CD4-positive, alpha-beta T cell treated with Interleukin-4 for 4 hours (primary cell): ENCODE results near the gene ATG3.
"Not testable (repeated sequence)": the region's sequence is repeated elsewhere in the genome, so short reads cannot be mapped to it uniquely, and the experiment has no call there.

Experiments used
- DNase-seq: peaks from one replicate; pipeline ENCODE4 v3.0.0-alpha.2; 2020

ATG3 gene

DNA sequence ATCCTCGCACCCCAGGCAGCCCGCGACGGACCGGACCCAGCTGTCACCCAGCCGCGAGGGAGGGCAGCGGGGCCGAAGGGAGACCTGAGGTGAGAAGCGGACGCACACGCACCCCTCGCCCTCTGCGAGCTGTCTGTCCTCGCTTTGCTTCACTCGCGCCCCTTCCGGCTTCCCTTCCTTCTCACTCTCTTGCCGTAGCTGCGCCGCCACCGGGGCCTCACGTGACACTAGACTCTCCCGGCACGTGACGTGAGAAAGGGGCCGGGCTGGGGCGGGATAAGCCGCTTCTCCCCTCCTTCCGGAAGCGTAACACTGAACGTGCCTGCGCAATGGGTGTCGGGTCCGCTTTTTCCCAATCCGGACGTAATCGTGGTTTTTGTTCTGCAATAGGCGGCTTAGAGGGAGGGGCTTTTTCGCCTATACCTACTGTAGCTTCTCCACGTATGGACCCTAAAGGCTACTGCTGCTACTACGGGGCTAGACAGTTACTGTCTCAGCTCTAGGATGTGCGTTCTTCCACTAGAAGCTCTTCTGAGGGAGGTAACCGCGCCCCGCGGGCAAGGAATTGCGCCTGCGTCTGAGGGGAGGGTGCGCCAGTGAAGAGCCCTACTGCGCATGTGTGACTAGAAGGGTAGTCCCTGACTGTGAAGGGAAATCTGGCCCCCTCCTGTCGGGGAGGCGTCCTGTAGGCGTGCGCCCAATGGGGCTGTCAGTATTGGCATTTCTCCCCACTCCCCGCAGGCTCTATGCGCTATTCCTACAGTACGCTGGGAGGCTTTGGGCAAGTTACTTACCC lies at the start of gene ATG3, which contains the start of gene SLC35A5:
ATG3 (minus strand) TSS at position 229 of the 796 bp plus-strand sequence. CDS start 434 bp downstream, outside the sequence.
SLC35A5 (plus strand) TSS at position 312 of the 796 bp plus-strand sequence. CDS start 1,359 bp downstream, outside the sequence.
- peak; percentile 98 for DNase-seq

DNA sequence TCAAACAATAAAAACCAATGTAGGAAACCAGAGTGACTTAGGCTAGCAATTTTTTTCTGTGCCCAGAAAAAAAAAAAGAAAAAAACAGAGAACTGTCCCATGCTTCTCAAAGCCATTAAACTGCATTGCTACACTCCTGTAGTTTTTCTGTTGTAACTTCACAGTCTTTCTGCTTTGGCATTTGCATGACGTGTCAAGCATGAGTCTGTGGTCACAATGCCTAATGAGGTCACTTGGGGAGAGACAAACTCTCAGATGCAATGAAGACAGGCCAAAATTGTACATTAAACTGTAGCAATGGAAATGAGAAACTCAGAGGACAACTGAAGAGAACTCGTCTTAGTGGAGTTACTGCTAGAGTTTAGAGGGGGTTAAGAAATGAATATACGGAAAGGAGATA lies 48.4 kb upstream of the ATG3 start:
- no peak for DNase-seq

DNA sequence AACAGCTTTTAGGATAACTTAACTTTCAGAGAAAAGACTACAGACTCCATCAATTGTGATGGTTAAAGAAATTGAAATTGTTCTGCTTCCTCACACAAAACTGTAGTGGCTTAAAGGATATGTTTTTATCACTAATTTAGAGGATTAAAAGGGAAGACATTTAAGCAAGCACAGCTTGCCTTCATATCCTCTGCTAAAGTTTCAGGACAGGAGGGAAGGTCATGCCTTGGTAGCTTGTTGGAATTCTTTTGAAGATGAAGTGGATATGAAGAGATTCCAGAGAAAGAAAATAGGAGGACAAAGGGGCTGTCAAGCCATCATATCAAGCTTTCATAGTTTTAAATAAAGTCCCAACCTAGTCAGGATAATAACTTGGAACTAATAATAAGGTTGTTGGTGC lies 46.1 kb upstream of the ATG3 start:
- DNase-seq, result no peak

DNA sequence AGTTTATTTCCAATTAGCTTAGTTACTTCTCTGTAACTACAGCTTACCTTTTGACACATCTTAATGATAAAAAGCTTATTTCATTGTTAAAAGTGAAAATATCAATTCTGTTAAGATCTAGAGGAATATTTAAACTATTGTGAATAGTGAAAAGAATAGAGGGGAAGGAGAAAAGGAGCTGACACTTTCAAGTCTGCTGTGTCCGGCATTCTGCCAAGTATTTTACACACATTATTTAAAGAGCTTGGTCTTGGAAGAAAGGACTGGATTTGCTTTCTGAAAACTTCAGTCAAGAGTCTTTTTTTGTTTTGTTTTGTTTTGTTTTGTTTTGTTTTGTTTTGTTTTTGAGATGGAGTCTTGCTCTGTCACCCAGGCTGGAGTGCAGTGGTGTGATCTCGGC lies 44.3 kb upstream of the ATG3 start:
- DNase-seq, result no peak

DNA sequence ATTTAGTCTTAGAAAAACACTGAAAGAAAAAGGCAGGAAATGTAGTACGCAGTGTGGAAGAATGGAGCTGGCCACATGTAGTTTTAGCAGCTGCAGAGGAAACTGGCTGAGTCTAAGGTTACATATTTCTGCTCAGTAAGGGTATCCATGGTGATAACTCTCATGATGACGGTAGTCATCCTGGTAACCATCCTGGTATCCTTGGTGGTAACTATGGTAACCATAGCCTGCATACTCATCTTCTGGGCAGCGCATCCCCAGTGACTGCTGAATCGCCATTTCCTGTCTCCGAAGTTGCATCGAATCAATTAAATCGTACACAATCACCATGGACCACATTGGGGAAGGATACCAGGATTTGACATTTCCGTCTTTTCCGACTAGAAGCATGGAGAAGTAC lies 43.5 kb upstream of the ATG3 start:
- DNase-seq, result no peak

DNA sequence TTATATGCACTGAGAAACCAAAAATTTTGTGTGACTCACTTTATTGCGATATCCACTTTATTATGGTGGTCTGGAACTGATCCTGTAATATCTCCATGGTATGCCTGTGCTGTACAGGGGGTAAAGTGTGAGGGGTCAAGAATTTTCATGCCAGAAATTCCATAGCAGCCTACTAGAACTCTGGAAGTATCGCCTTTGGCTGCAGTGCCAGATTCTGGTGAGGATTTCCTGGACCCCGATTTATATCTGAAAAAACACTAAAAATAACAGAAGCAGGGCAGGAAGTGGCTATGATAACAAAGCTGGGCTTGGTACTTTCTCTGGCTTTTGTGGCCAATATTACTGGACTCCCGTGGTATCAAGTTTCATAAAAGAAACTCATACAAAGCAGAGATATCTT lies 42.8 kb upstream of the ATG3 start:
- DNase-seq, result no peak

DNA sequence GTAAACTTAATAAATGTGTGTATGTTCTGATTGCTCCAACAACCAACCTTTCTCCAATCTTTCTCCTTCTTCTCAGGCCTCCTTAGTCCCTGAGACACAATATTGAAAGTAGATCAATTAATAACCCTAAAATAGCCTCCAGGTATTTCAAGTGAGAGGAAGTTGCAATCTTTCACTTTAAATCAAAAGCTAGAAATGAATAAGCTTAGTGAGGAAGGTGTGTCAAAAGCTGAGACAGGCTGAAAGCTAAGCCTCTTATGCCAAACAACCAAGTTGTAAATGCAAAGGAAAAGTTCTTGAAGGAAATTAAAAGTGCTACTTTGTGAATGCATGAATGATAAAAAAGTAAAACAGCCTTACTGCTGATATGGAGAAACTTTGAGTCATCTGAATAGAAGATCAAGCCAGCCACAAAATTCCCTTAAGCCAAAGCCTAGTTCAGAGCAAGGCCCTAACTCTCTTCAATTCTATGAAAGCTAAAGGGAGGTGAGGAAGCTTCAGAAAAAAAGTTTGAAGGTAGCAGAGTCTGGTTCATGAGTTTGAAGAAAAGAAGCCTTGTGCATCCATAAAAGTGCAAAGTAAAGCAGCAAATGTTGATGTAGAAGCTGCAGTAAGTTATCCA lies 40.6 kb upstream of the ATG3 start:
- no peak for DNase-seq

DNA sequence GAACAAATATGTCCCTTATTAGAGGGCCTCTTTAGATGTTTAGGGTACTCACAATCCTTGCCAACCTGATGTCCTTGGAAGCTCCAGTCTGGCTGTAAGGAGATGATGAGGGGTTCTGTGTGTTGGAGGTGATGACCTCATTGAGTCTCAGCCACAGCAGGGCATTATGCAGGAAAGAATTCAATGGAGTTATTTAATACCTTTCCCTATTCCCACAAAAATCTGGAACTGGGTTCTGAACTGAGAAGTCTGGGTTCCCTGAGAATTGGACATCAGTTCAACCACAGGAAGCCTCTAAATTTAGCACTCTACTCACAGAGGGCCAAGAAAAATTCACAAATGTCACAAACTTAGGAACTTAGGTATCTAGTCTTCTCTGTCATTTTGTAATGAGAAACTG lies 37.0 kb upstream of the ATG3 start:
- DNase-seq, result no peak

DNA sequence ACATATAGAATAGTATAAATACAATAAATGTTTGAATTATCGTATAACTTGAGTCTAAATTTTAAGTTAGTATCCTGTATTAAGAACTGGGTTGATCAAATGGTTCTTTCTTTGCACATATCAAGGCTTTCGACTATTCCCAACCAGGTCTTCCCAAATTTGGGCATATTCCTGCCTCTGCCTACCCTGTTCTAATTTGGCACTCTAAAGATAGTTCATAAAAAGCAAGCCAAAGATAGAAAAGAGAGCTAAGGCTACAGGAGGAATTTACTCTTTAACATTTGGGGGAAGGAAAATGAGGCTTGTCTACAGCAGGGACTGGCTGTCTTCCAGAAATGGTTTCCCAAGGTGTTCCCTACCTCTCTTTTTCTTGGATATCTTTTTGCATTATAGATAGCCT lies 36.2 kb upstream of the ATG3 start:
- DNase-seq, result no peak

DNA sequence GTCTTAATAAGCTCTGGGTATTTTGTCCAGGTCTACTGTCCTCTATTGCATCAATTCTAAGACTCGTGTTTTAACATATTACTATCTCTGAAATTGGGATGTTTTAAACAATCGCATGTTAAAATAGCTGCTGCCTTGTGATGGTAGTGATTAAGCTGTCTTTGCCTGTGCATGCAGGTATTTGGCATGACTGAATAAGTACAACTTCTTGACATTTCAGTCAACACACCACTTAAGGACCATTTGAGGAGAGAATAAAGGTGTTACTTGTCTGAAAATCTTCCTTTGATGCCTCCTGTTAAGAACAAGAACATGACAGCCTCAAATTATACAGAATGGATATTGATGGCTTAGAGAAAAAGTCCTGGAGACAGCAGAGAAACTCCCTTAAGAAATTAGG lies 33.1 kb upstream of the ATG3 start:
- no peak for DNase-seq

DNA sequence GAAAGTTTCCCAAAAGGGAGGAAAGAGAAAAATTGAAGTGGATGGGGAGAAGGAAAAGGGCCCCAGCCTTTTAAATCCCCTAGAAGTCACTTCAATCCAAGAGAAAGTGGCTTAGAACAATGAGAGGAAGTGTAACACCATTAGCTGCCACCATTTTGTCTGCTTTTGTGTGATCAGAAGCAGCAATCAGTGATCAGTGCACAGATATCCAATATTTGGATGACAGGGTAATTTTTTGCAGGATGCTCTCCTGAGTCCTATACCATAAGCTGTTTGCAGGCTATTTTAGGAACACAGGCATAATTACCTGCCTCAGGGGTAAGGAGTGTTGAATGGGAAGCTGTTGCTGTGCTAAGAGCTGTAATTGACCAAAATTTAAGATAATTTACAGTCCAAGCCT lies 31.5 kb upstream of the ATG3 start:
- DNase-seq, result no peak

DNA sequence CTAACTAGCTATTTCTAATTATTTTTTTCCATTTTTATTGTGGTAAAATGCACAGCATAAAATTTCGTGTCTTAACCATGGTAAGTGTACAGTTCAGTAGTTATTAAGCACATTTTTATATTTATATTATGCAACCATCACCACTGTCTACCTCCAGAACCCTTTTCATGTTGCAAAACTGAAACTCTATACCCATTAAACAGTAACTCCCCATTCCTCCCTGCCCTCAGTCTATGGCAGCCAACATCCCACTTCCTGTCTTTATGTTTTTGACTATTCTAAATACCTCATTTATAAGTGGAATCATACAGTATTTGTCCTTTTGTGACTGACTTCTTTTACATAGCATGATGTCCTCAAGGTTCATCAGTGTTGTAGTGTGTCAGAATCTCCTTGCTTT lies 25.6 kb upstream of the ATG3 start:
- DNase-seq, result no peak

DNA sequence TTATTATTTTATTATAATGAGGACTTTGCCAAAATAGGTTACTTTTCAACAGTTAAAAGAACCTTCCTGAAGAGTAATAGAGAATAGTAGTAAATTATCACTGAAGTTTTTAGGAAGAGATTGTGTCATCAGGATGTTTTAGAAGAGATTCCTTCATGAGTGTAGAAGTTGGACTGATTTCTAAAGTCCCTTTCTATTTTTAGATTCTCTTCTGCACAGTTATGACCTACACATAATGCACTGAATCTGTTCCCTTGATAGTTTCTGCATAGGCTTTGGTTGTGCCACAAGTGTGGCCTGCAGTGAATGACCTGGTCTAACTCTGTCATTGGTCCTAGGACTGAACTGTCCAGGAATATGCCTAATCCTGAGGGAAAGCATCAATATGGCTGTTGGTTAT lies 24.0 kb upstream of the ATG3 start:
- no peak for DNase-seq

DNA sequence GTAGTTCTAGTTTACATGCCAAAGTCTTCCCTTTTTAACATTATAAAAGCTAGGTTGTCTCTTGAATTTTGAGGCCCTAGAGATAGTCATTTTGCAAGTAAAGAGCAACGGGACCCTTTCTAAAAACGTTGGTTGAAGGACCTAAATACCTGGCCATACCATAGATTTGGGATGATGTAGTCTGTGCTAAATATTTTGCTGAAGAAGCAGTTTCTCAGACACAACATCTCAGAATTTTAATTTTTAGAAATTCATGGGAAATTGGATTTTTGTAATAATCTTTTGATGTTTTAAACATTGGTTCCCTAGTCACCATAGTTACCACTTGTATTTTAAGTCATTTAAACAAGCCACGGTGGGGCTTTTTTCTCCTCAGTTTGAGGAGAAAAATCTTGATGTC lies 21.3 kb upstream of the ATG3 start:
- DNase-seq, result no peak

DNA sequence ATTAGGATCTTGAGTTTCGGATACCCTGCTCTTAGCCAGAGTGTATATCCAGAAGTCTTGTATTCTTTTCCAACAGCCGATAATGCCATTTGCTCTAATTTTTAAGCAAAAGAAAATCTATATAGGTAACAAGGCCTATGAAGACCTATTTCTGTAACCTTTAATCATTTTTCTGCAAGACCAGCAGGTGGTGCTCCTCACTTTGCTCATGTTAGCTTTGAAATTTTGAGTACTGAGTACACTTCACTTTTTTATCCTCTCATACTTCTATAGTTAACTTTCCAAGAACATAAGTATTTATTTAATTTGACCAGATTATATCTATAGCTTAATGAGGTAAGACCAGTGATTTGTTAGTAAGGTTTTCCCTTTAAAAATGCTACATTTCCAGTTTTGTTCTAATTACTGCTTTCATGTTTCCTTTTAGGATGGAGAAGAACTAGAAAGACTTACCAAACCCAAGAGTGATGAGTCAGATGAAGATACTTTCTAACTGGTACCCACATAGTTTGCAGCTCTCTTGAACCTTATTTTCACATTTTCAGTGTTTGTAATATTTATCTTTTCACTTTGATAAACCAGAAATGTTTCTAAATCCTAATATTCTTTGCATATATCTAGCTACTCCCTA lies 20.6 kb upstream of the ATG3 start:
- DNase-seq, result peak; percentile 35

DNA sequence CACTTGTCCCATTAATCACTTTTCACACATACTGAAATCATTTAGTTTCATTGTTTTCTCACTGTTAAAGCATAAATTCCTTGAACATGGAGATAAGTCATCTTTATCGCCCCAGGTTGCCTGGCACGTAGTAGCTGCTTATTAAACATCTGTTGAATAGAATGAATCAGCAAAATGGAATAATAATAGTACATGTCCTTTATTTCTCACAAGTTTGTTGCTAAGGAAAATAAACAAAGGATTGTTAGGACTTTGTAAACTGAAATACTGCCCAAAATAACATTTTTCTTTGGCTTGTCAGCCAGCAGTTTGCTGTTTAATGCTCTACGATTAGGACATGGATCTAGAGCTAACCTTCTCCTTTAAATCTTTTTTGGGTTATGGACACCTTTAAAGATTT lies 17.9 kb upstream of the ATG3 start:
- DNase-seq, result no peak

DNA sequence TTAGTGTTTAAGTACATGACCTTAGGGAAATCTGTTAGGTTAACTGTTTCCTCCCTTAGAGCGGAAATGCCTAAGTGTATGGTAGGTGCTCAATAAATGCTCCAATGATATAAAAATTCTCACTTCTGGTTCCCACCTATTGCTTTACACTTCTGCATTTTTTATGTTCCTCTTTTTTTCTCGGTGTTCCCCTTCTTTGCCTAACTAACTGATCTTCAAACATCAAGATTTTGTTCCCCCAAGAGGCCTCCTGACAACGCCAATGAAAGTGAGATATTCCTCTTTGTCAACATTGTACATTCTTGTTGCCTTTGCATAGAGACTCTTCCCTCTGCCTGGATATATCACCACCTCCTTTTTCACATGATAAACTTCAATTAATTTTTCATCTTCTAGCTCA lies 17.5 kb upstream of the ATG3 start:
- DNase-seq, result no peak

DNA sequence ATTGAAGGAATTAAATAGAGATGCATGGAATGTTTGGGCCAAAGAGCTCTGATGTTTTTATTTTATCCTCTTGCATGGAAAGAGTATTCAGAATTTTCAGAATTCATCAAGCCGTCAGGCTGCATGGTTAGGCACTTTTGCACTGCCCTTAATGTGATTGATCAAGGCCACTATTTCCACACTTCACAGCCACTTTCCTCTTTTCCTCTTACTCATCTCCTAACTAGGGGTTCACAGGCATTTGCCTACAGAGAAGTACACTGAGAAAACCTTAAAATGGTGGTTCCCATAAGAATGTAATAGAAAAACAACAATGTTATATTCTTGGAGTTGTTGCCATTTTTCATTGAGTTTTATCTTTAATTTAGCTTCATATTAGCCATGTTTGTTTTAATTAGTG lies 10.9 kb upstream of the ATG3 start:
- DNase-seq, result no peak

DNA sequence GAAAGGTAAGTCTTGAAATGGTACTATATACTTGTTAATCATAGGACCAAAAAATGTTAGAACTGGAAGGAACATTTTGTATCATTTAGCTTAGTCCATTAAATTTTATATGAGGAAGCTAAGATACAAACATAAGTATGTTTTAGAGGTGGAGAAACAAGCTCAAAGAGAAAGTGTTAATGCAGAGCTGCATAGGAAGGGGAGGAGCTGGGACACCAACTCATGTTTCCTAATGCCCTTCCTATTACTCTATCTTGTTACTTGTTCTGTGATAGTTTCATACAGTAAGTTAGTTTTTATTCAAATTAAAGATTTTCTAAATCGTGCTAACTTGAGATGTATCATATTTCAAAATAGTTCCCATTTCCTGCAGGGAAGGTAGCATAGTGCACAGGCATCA lies 7.5 kb upstream of the ATG3 start:
- no peak for DNase-seq

DNA sequence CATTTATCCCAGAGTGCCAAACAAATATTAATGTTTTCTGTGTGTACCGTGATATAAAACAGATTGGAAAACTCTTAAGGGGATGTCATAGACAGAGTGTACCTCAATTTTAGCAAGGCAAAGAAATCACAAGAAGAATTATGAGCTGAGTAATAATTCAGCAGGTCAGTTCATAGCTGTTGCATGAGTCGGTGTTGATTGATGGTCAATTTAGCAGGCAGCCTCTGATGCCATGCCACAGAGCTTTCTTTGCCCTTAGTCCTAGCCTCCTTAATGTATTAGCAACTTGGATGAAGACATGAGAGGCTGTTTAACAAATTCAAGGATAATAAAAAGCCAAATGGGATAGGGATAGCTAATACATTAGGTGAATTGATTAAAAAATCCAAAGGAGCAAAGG lies 6.9 kb upstream of the ATG3 start:
- DNase-seq, result no peak

DNA sequence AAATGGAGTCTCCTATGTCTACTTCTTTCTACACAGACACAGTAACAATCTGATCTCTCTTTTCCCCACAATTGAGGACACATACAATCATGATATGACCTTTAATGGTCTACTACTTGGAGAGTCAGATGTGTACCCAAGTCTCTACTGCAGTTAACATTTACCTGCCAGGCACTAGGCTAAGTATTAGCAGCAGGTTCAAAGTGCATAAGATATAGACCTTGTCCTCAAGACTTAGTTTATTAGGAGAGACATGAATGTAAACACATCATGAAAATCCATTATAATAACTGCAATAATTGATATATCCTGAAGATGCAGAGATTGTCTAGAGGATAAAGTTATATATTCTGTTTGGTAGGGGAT lies 3.2 kb upstream of the ATG3 start:
- DNase-seq, result no peak

DNA sequence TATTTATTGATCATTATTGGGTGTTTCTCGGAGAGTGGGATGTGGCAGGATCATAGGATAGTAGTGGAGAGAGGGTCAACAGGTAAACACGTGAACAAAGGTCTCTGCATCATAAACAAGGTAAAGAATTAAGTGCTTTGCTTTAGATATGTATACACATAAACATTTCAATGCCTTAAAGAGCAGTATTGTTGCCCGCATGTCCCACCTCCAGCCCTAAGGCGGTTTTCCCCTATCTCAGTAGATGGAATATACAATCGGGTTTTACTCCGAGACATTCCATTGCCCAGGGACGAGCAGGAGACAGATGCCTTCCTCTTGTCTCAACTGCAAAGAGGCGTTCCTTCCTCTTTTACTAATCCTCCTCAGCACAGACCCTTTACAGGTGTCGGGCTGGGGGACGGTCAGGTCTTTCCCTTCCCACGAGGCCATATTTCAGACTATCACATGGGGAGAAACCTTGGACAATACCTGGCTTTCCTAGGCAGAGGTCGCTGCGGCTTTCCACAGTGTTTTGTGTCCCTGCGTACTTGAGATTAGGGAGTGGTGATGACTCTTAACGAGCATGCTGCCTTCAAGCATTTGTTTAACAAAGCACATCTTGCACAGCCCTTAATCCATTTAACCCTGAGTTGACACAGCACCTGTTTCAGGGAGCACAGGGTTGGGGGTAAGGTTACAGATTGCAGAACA lies 2.6 kb upstream of the ATG3 start:
- DNase-seq, result not testable (repeated sequence)

DNA sequence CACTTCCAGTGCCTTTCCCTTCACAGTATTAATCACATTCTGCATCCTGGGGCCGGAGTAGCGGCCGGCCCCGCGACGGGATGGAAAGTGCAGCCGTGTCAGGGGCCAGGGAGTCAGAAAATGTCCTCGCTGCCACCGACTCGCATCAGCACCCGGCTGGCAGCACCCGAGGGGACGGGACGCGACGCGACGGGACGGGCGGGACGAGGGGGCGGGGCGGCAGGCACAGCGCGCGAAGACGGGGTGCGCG lies 353 bp downstream of the ATG3 start:
- no peak for DNase-seq
